ENCODE measurements around the gene GALNT18. TPM values are rescaled to one million over a fixed set of nuclear protein-coding genes. Genes with fewer than 3 reads are reported as not detected.

GALNT18 gene
- total and polyA plus RNA-seq, 8 donors = 2.0 to 8.9 (median 4.7) TPM

- Histone ChIP-seq H3K36me3 (no peaks in the 10 kb centered on the region), H3K27ac (no peak overlapping the region), H3K27me3 (no peaks in the 10 kb centered on the region), H3K4me3 (no peak overlapping the region), H3K9me3 (no peaks in the 10 kb centered on the region), H3K4me1 (no peaks in the 10 kb centered on the region)
- intact Hi-C loops (cut with DNase I) = no loop called here
- 81 to 82% methylated on average over 11 of the region's 11 CpGs for WGBS, 2 donors
- DNase-seq = no peak
- ATAC-seq = no peak
- no peak for TF ChIP-seq CTCF (IDR thresholded peaks at IDR 0.05)
- no peak for FAIRE-seq
Measured at GRCh38 chr11:11483627-11484026, 138.2 kb downstream of the GALNT18 start.

GRCh38 chr11:11482730-11483129, 139.1 kb downstream of the GALNT18 start:
- Histone ChIP-seq H3K4me1 (no peaks in the 10 kb centered on the region), H3K27ac (no peak overlapping the region), H3K9me3 (no peaks in the 10 kb centered on the region), H3K27me3 (no peaks in the 10 kb centered on the region), H3K4me3 (no peak overlapping the region), H3K36me3 (no peaks in the 10 kb centered on the region)
- ATAC-seq (no peak), DNase-seq (no peak), FAIRE-seq (no peak)
- TF ChIP-seq CTCF (IDR thresholded peaks at IDR 0.05) = no peak
- WGBS, 2 donors = 84 to 88% methylated on average over 3 of the region's 3 CpGs
- intact Hi-C loops (cut with DNase I) = no loop called here

GRCh38 chr11:11481371-11481770, 140.4 kb downstream of the GALNT18 start:
- H3K9me3 ChIP-seq = no peaks in the 10 kb centered on the region
- intact Hi-C loops (cut with DNase I) = no loop called here
- no peak for TF ChIP-seq CTCF (IDR thresholded peaks at IDR 0.05)
- H3K4me1 ChIP-seq = no peaks in the 10 kb centered on the region
- FAIRE-seq (no peak), DNase-seq (no peak), ATAC-seq (no peak)
- no peaks in the 10 kb centered on the region for H3K27me3 ChIP-seq
- 83 to 84% methylated on average over 4 of the region's 4 CpGs for WGBS, 2 donors
- H3K27ac ChIP-seq = no peak overlapping the region
- no peak overlapping the region for H3K4me3 ChIP-seq
- no peaks in the 10 kb centered on the region for H3K36me3 ChIP-seq

GRCh38 chr11:11480971-11481370, 140.8 kb downstream of the GALNT18 start:
- intact Hi-C loops (cut with DNase I) = no loop called here
- Histone ChIP-seq H3K27ac (no peak overlapping the region), H3K9me3 (no peaks in the 10 kb centered on the region), H3K4me3 (no peak overlapping the region), H3K27me3 (no peaks in the 10 kb centered on the region), H3K4me1 (no peaks in the 10 kb centered on the region), H3K36me3 (no peaks in the 10 kb centered on the region)
- TF ChIP-seq CTCF (IDR thresholded peaks at IDR 0.05) = no peak
- DNase-seq = no peak
- FAIRE-seq = no peak
- no peak for ATAC-seq
- 70 to 87% methylated on average over 2 of the region's 3 CpGs for WGBS, 2 donors

GRCh38 chr11:11478687-11479086, 143.1 kb downstream of the GALNT18 start:
- DNase-seq (no peak), ATAC-seq (no peak), FAIRE-seq (no peak)
- H3K27ac ChIP-seq = no peak overlapping the region
- H3K4me3 ChIP-seq = no peak overlapping the region
- H3K36me3 ChIP-seq = no peaks in the 10 kb centered on the region
- no peaks in the 10 kb centered on the region for H3K27me3 ChIP-seq
- intact Hi-C loops (cut with DNase I) = no loop called here
- H3K9me3 ChIP-seq = no peaks in the 10 kb centered on the region
- 63 to 73% methylated on average over 10 to 12 of the region's 12 CpGs for WGBS, 2 donors
- H3K4me1 ChIP-seq = no peaks in the 10 kb centered on the region
- no peak for TF ChIP-seq CTCF (IDR thresholded peaks at IDR 0.05)

All from pancreas (tissue), 10 donors.